ENCODE results near the gene HMOX2. TPM values are rescaled to one million over a fixed set of nuclear protein-coding genes. Genes with fewer than 3 reads are reported as not detected.

HMOX2 gene
- total and polyA plus RNA-seq, 2 donors (not counting 3 experiments of a cell fraction or from before 2014, with no cell fraction given): 80.7 to 86.3 TPM

- ChIA-PET POLR2A (interaction anchor here (0.6 kb wide), 1 partner anchor 9 kb away, joined by 3 read pairs; no protein-coding TSS in a partner anchor), CTCF (interaction anchor here (1.0 to 1.2 kb wide), 2 partner anchors 11 to 26 kb away, joined by 3 read pairs; no protein-coding TSS in a partner anchor)
- dilution Hi-C loops (cut with MboI; ENCODE audit: extremely low pct_ligation_motif_present, low sequenced_read_pairs): no loop called here
- Histone ChIP-seq H2AFZ (ENCODE audit: low read depth, low read length) (no peak overlapping the region), H4K20me1 (replicated peaks; ENCODE audit: control insufficient read depth, extremely low read depth, insufficient read depth, low read length) (no peaks in the 10 kb centered on the region), H3K9me3 (replicated peaks; ENCODE audit: control insufficient read depth, insufficient read depth, low read length) (no peaks in the 10 kb centered on the region), H3K4me2 (ENCODE audit: insufficient read depth, low read length) (no peak overlapping the region), H3K27me3 (ENCODE audit: control insufficient read depth in 2 of 2, insufficient read depth in 2 of 2, low read length in 2 of 2) (no peaks in the 10 kb centered on the region), H3K4me1 (ENCODE audit: control insufficient read depth, extremely low read depth, insufficient read depth, low read length) (peaks cover 16% of the 10 kb centered on the region), H3K36me3 (ENCODE audit: control insufficient read depth in 2 of 2, extremely low read depth in 1 of 2, insufficient read depth in 2 of 2, low read length in 2 of 2) (peaks cover 0 to 2% of the 10 kb centered on the region in 2 experiments), H3K27ac (ENCODE audit: insufficient read depth, low read depth, low read length) (no peak overlapping the region), H3K79me2 (ENCODE audit: control insufficient read depth, insufficient read depth, low read length) (peaks cover 40% of the 10 kb centered on the region), H3K9ac (replicated peaks; ENCODE audit: extremely low read depth, insufficient read depth, low read length) (no peak overlapping the region), H3K4me3 (replicated peaks in 1 of 3; ENCODE audit: insufficient read depth in 1 of 3, low read depth in 1 of 3, low read length in 3 of 3) (no peak overlapping the region), H3K9me1 (replicated peaks; ENCODE audit: control insufficient read depth, extremely low read depth, insufficient read depth, low read length) (no peaks in the 10 kb centered on the region)
- DNase-seq (ENCODE audit: low read depth, low spot score) (no peak), FAIRE-seq (no peak)
- intact Hi-C loops (cut with micrococcal nuclease): loop anchor here (5.0 kb wide), 1 partner anchor 49 kb away; the partner anchor contains the start of gene HMOX2
- no peak for TF ChIP-seq EZH2 (IDR thresholded peaks at IDR 0.05; ENCODE audit: borderline replicate concordance, low read depth, low read length, severe bottlenecking)
- no peak for TF ChIP-seq MAX (IDR thresholded peaks at IDR 0.05; ENCODE audit: insufficient read depth, insufficient read length)
- no peak for TF ChIP-seq POLR2A (IDR thresholded peaks at IDR 0.05; ENCODE audit: low read depth, low read length)
- TF ChIP-seq GATA2 (IDR thresholded peaks at IDR 0.05; ENCODE audit: insufficient read depth, insufficient read length, low read depth, low read length): no peak
- TF ChIP-seq CTCF (IDR thresholded peaks at IDR 0.05; ENCODE audit: extremely low read depth in 1 of 2, insufficient read depth in 1 of 2, low read depth in 1 of 2, low read length in 2 of 2): no peak
- no peak for TF ChIP-seq POLR2AphosphoS5 (IDR thresholded peaks at IDR 0.05; ENCODE audit: insufficient read depth, low read depth, low read length)
- TF ChIP-seq MYC (IDR thresholded peaks at IDR 0.05; ENCODE audit: low read depth, low read length): no peak
- TF ChIP-seq JUN (IDR thresholded peaks at IDR 0.05; ENCODE audit: borderline replicate concordance, insufficient read depth, insufficient read length, low read depth): no peak
- TF ChIP-seq FOS (IDR thresholded peaks at IDR 0.05; ENCODE audit: borderline replicate concordance, insufficient read depth, low read length): no peak
- BruUV-seq (replicated peaks): no TSS peak
Measured at GRCh38 chr16:4428500-4428899, 47.7 kb upstream of the HMOX2 start.

Data from endothelial cell of umbilical vein (primary cell).